ENCODE measurements around the gene TMEM175.

DNA sequence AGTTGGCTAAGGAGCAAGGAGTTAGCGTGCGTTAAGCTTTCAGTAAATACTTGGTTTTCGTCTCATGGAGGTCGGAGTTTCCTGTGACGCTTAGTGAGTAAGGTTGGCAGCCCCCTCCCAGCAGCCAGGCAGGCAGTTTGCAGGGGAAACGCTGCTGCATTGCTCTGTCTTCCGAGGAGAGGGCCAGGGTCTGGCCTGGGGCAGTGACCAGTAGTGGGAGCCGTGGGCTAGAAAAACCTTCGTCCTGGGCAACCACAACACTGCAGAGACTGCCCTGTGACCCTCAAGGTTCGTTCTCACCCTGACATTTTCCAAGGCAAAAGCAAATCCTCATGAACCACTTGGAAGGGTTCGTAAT is 432 bp downstream of the TMEM175 start:
- TF ChIP-seq EZH2 (IDR thresholded peaks at IDR 0.05; ENCODE audit: low read depth, low read length, severe bottlenecking): no peak
- no peak for TF ChIP-seq RXRA (IDR thresholded peaks at IDR 0.05; ENCODE audit: insufficient read depth, low read depth, low read length)
- TF ChIP-seq, protein P1, sequence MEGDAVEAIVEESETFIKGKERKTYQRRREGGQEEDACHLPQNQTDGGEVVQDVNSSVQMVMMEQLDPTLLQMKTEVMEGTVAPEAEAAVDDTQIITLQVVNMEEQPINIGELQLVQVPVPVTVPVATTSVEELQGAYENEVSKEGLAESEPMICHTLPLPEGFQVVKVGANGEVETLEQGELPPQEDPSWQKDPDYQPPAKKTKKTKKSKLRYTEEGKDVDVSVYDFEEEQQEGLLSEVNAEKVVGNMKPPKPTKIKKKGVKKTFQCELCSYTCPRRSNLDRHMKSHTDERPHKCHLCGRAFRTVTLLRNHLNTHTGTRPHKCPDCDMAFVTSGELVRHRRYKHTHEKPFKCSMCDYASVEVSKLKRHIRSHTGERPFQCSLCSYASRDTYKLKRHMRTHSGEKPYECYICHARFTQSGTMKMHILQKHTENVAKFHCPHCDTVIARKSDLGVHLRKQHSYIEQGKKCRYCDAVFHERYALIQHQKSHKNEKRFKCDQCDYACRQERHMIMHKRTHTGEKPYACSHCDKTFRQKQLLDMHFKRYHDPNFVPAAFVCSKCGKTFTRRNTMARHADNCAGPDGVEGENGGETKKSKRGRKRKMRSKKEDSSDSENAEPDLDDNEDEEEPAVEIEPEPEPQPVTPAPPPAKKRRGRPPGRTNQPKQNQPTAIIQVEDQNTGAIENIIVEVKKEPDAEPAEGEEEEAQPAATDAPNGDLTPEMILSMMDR (IDR thresholded peaks at IDR 0.05; ENCODE audit: control extremely low read depth in 1 of 3, insufficient read depth in 1 of 3, low read depth in 1 of 3, low read length in 3 of 3): no peak
